HG03108 (cell line): ENCODE data around the gene PLA2G6.

Experiments used
- ATAC-seq: cut with Tn5 transposase; IDR thresholded peaks from one replicate; pipeline ENCODE4 v1.9.1; 2021; ENCODE audit warnings: moderate library complexity; ENCODE audit not compliant: unreplicated experiment

Gene PLA2G6

GRCh38 chr22:38112381-38112780, 69.2 kb downstream of the PLA2G6 start:
- ATAC-seq = no peak

- no peak for ATAC-seq
Observed at GRCh38 chr22:38111925-38112355, 69.7 kb downstream of the PLA2G6 start.

GRCh38 chr22:38110863-38111852, 70.5 kb downstream of the PLA2G6 start:
- no peak for ATAC-seq

GRCh38 chr22:38110008-38110862, 71.4 kb downstream of the PLA2G6 start, which contains the start of gene BAIAP2L2:
TSS of gene BAIAP2L2 (minus strand) at chr22:38110684. CDS start at chr22:38110525, 159 bp downstream.
- ATAC-seq = no peak

GRCh38 chr22:38109371-38110001, 72.1 kb downstream of the PLA2G6 start:
- no peak for ATAC-seq

GRCh38 chr22:38108561-38109319, 72.9 kb downstream of the PLA2G6 start:
- no peak for ATAC-seq

- ATAC-seq = no peak
Observed at GRCh38 chr22:38107692-38108515, 73.7 kb downstream of the PLA2G6 start.

GRCh38 chr22:38106814-38107578, 74.6 kb downstream of the PLA2G6 start:
- ATAC-seq = no peak

GRCh38 chr22:38104084-38104483, 77.5 kb downstream of the PLA2G6 start:
- ATAC-seq = no peak

GRCh38 chr22:38103641-38104040, 78.0 kb downstream of the PLA2G6 start:
- ATAC-seq = no peak

GRCh38 chr22:38098410-38099249, 83.0 kb downstream of the PLA2G6 start:
- no peak for ATAC-seq

GRCh38 chr22:38097557-38098409, 83.8 kb downstream of the PLA2G6 start:
- ATAC-seq = no peak

GRCh38 chr22:38097058-38097457, 84.6 kb downstream of the PLA2G6 start:
- no peak for ATAC-seq

- ATAC-seq = no peak
Observed at GRCh38 chr22:38089474-38089851, 92.2 kb downstream of the PLA2G6 start.

GRCh38 chr22:38088629-38089473, 92.8 kb downstream of the PLA2G6 start:
- no peak for ATAC-seq

GRCh38 chr22:38087855-38088254, 93.8 kb downstream of the PLA2G6 start:
- no peak for ATAC-seq
